ENCODE results near the gene TOLLIP.
"Not testable (repeated sequence)": the region's sequence is repeated elsewhere in the genome, so short reads cannot be mapped to it uniquely, and the experiment has no call there.

TOLLIP gene

GRCh38 chr11:1343391-1344055 lies 34.1 kb upstream of the TOLLIP start:
- DNase-seq: no peak

GRCh38 chr11:1342946-1343345 lies 33.5 kb upstream of the TOLLIP start:
- DNase-seq: no peak

GRCh38 chr11:1341928-1342524 lies 32.6 kb upstream of the TOLLIP start:
- DNase-seq: no peak

GRCh38 chr11:1341226-1341625 lies 31.8 kb upstream of the TOLLIP start:
- not testable (repeated sequence) for DNase-seq

- no peak for DNase-seq
Observed at GRCh38 chr11:1340111-1340510, 30.7 kb upstream of the TOLLIP start.

GRCh38 chr11:1339066-1339675 lies 29.7 kb upstream of the TOLLIP start:
- DNase-seq: no peak

- no peak for DNase-seq
Observed at GRCh38 chr11:1338201-1339065, 29.0 kb upstream of the TOLLIP start.

- no peak for DNase-seq
Observed at GRCh38 chr11:1337647-1338007, 28.2 kb upstream of the TOLLIP start.

- DNase-seq: no peak
Observed at GRCh38 chr11:1336836-1337646, 27.6 kb upstream of the TOLLIP start.

- DNase-seq: peak; percentile 27
Observed at GRCh38 chr11:1335811-1336761, 26.7 kb upstream of the TOLLIP start.

- no peak for DNase-seq
Observed at GRCh38 chr11:1335264-1335810, 25.9 kb upstream of the TOLLIP start.

GRCh38 chr11:1333860-1334259 lies 24.4 kb upstream of the TOLLIP start:
- no peak for DNase-seq

GRCh38 chr11:1333091-1333772 lies 23.8 kb upstream of the TOLLIP start:
- no peak for DNase-seq

- DNase-seq: no peak
Observed at GRCh38 chr11:1330473-1330872, 21.0 kb upstream of the TOLLIP start.

- DNase-seq: no peak
Observed at GRCh38 chr11:1327064-1327460, 17.6 kb upstream of the TOLLIP start.

GRCh38 chr11:1326435-1327063 lies 17.1 kb upstream of the TOLLIP start:
- no peak for DNase-seq

- DNase-seq: no peak
Observed at GRCh38 chr11:1323774-1324173, 14.3 kb upstream of the TOLLIP start.

GRCh38 chr11:1317993-1318392 lies 8.6 kb upstream of the TOLLIP start:
- DNase-seq: no peak

GRCh38 chr11:1317432-1317831 lies 8.0 kb upstream of the TOLLIP start:
- no peak for DNase-seq

Data from NCI-H2171 treated with DMSO at 0.1 percent for 48 hours (cell line).